Caki2 (cell line): ENCODE results near the gene SKI. TPM values are rescaled to one million over a fixed set of nuclear protein-coding genes. Genes with fewer than 3 reads are reported as not detected.
A peak's percentile ranks its signal among the peaks of the same experiment; 100 is the strongest.
"Not testable (repeated sequence)": the region's sequence is repeated elsewhere in the genome, so short reads cannot be mapped to it uniquely, and the experiment has no call there.

Source experiments
- DNase-seq: peaks from one replicate; pipeline ENCODE4 v3.0.0-alpha.2; 2015; ENCODE audit warnings: low read depth
- in situ Hi-C: cut with HindIII; loops from 2 replicates; pipeline ENCODE4 v1.10.0; 2016; ENCODE audit warnings: low sequenced_read_pairs, low pct_unique_long_range_greater_than_20kb, mixed read lengths
- total RNA-seq: library from RNA; depleted of rRNA; stranded (reverse); fragments of >200 nt; shearing (Covaris generic); gene quantifications from 2 replicates; pipeline ENCODE4 v1.2.3, GENCODE V29; 2014; ENCODE audit warnings: low replicate concordance

The SKI gene
- total RNA-seq, 1 experiment from 2014 or later, result 5.6 TPM

GRCh38 chr1:2251786-2252185 is 23.7 kb downstream of the SKI start:
- in situ Hi-C loops, result no loop called here
- no peak for DNase-seq

DNA sequence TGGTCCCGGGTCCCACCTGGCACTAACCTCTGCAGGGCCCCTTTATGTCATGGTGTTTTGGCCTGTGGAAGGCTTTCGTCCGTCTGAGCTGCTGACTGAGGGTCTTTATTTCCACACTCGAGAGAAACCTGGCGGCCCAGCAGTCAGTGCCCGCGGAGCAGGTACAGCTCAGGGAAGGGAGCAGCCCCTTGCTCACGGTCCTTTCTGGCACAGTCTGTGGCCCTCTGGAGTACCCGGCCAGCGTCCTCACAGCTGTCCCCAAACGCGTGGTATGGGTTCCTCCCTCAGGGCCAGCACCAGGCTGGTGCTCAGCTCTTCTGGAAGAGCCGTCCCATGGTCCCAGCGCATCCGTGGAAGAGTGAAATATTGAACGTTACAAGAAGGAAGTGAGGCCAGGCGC is 24.3 kb downstream of the SKI start:
- in situ Hi-C loops, result no loop called here
- DNase-seq, result no peak

GRCh38 chr1:2253036-2253796 is 25.1 kb downstream of the SKI start:
- no peak for DNase-seq
- in situ Hi-C loops, result no loop called here

- no peak for DNase-seq
- in situ Hi-C loops, result no loop called here
Measured at GRCh38 chr1:2253797-2254480, 25.8 kb downstream of the SKI start.

GRCh38 chr1:2255047-2255419 is 26.9 kb downstream of the SKI start:
- no peak for DNase-seq
- in situ Hi-C loops, result no loop called here

DNA sequence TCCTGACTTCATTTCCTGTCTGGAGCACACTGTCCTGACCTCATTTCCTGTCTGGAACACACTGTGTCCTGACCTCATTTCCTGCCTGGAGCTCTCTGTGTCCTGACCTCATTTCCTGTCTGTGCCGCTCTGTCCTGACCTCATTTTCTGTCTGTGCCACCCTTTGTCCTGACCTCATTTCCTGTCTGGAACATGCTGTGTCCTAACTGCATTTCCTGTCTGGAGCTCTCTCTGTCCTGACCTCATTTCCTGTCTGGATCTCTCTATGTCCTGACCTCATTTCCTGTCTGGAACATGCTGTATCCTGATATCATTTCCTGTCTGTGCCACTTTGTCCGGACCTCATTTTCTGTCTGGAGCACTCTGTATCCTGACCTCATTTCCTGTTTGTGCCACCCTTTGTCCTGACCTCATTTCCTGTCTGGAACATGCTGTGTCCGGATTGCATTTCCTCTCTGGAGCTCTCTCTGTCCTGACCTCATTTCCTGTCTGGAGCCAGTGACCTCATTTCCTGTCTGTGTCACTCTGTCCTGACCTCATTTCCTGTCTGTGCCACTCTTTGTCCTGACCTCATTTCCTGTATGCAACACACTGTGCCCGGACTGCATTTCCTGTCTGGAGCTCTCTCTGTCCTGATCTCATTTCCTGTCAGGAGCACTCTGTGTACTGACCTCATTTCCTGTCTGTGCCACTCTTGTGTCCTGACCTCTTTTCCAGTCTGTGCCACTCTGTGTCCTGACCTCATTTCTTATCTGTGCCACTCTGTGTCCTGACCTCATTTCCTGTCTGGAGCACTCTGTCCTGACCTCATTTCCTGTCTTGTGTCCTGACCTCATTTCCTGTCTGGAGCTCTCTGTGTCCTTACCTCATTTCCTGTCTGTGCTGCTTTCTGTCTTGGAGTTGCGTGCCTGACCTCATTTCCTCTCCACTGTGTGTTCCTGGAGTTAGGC is 27.6 kb downstream of the SKI start:
- DNase-seq, result peak; percentile 56
- in situ Hi-C loops, result no loop called here

DNA sequence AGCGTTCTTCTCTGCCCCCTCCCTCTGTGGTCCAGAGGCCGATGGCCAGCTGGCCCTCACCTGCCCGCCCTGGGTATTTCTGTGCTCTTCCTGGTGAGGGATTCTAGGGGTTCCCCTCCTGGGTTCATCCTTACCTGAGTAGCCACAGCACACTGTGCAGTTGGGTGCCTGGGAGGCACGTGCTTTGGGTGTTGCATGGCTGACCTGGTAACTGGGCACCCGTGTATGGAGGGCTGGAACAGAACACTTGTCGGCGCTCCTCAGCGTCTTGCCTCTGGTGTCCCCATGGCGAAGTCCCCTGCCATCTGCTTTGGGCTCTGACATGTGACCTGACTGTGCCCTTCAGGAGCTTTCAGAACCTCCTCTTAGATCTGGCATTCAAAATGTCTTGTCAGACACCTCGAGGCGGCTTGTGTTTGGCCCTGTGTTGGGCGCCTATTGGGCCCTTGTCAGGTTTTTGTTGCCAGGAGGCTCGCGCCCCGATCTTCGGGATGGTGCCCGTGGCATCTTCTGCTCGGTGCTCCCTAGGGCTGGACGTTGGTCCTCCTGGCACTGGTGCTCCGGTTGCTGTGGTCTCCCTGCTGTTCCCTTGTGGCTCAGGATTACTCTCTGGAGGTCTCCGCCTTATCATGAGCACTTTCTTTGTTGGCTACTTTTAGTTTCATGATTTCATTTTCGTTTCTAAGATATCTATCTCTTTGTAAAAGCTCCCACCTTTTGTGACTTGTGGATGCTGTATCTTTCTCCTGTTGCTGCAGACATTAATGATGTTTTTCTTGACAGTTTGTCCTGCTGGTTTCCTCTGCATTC is 28.5 kb downstream of the SKI start:
- DNase-seq, result no peak
- in situ Hi-C loops, result no loop called here

- in situ Hi-C loops, result no loop called here
- no peak for DNase-seq
Measured at GRCh38 chr1:2257245-2257627, 29.1 kb downstream of the SKI start.

GRCh38 chr1:2258122-2258681 is 30.1 kb downstream of the SKI start:
- in situ Hi-C loops, result no loop called here
- DNase-seq, result no peak

- in situ Hi-C loops, result no loop called here
- DNase-seq, result no peak
Measured at GRCh38 chr1:2258996-2259395, 30.9 kb downstream of the SKI start.

- in situ Hi-C loops, result no loop called here
- DNase-seq, result no peak
Measured at GRCh38 chr1:2259668-2260402, 31.7 kb downstream of the SKI start.

GRCh38 chr1:2260470-2260869 is 32.4 kb downstream of the SKI start:
- in situ Hi-C loops, DNase-seq: not testable (repeated sequence)

- DNase-seq, result no peak
- in situ Hi-C loops, result no loop called here
Measured at GRCh38 chr1:2260917-2261316, 32.8 kb downstream of the SKI start.

DNA sequence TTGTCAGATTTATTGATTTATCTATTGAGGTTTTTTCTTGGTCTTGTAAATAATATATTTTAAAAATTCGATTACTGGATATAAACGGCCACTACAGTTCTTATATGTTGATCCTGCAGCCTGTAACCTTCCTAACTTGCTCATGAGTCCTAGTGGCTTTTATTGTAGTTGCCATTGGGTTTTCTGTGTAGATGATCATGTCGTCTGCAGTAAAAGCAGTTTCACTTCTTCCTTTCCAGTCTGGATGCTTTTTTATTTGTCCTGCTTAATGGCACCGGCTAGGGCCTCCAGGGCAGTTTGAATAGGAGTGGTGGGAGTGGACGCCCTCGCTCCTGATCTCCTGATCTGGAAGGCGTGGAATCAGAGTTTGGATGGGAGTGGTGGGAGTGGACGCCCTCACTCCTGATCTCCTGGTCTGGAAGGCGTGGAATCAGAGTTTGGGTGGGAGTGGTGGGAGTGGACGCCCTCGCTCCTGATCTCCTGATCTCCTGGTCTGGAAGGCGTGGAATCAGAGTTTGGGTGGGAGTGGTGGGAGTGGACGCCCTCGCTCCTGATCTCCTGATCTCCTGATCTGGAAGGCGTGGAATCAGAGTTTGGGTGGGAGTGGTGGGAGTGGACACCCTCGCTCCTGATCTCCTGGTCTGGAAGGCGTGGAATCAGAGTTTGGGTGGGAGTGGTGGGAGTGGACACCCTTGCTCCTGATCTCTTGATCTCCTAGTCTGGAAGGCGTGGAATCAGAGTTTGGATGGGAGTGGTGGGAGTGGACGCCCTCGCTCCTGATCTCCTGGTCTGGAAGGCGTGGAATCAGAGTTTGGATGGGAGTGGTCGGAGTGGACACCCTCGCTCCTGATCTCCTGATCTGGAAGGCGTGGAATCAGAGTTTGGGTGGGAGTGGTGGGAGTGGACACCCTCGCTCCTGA is 33.6 kb downstream of the SKI start:
- DNase-seq, in situ Hi-C loops: not testable (repeated sequence)

DNA sequence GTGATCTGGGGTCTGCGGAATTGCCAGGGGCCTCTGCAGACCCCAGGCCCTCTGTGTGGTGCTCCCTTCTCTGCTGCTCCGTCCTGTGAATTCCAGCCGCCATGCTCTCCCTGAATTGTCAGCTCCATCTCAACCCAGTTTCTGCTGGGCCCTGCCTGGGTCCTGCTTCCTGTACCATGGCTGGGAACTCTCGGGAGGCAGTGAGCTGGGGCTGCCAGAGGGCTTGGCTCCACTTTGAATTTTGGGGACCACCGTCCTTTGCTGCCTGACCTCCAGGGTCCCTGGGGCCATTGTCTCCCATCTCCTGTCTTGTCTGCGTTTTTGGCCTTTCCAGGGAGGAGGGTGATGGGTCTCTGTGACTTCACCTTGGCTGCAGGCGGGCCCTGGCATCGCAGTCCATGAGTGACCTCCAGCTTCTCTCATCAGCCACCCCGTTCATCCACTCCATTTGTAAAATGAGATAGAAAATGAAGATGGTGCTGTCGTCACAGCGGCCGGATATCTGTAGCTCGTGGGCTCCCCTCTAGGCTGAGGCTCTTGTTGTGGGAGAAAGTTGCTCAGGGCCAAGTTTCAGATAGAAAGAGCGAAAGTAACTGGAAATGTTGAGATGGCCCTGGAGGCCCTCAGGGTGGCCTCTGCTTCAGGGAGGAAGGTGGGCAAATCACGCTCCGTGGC is 38.3 kb downstream of the SKI start:
- no peak for DNase-seq
- in situ Hi-C loops, result no loop called here
